Measurements from ENCODE around the gene FAM217B.

The FAM217B gene

GRCh38 chr20:59939052-59939878, 924 bp upstream of the FAM217B start:
- no peak overlapping the region for H3K27ac ChIP-seq (ENCODE audit: low read depth, low read length)
- H3K9ac ChIP-seq (ENCODE audit: low read length), result peak overlapping the region; percentile 41
- peaks cover 7% of the 10 kb centered on the region; the same call in 1 of the 2 replicates for H3K9me3 ChIP-seq (ENCODE audit: control insufficient read depth, insufficient read depth, low read depth, low read length)
- peaks cover 25% of the 10 kb centered on the region for H3K27me3 ChIP-seq (ENCODE audit: control insufficient read depth, insufficient read depth, low read length)
- peaks cover 5% of the 10 kb centered on the region; the same call in 1 of the 2 replicates for H3K4me1 ChIP-seq (ENCODE audit: control insufficient read depth, insufficient read depth, low read length)
- peak overlapping the region; percentile 85 for H3K4me3 ChIP-seq (ENCODE audit: low read depth, low read length)
- peaks cover 19% of the 10 kb centered on the region for H3K36me3 ChIP-seq (ENCODE audit: control insufficient read depth, insufficient read depth, low read length)

GRCh38 chr20:59939879-59940128, 385 bp upstream of the FAM217B start:
- Histone ChIP-seq H3K9me3 (ENCODE audit: control insufficient read depth, insufficient read depth, low read depth, low read length) (peaks cover 7% of the 10 kb centered on the region; the same call in 1 of the 2 replicates), H3K4me3 (ENCODE audit: low read depth, low read length) (peak overlapping the region; percentile 85), H3K27me3 (ENCODE audit: control insufficient read depth, insufficient read depth, low read length) (peaks cover 19% of the 10 kb centered on the region), H3K4me1 (ENCODE audit: control insufficient read depth, insufficient read depth, low read length) (0 out of 2 replicates have a peak, but pooled peaks cover 4% of the 10 kb centered on the region), H3K9ac (ENCODE audit: low read length) (peak overlapping the region; percentile 41), H3K36me3 (ENCODE audit: control insufficient read depth, insufficient read depth, low read length) (peaks cover 24% of the 10 kb centered on the region), H3K27ac (ENCODE audit: low read depth, low read length) (no peak overlapping the region)

- peak overlapping the region; percentile 85 for H3K4me3 ChIP-seq (ENCODE audit: low read depth, low read length)
These were observed 736 bp downstream of the FAM217B start for GRCh38 chr20:59940956-59941294.

GRCh38 chr20:59942245-59942644, 2.1 kb downstream of the FAM217B start:
- peaks cover 7% of the 10 kb centered on the region; the same call in 1 of the 2 replicates for H3K9me3 ChIP-seq (ENCODE audit: control insufficient read depth, insufficient read depth, low read depth, low read length)
- peaks cover 27% of the 10 kb centered on the region for H3K36me3 ChIP-seq (ENCODE audit: control insufficient read depth, insufficient read depth, low read length)
- peaks cover 16% of the 10 kb centered on the region for H3K27me3 ChIP-seq (ENCODE audit: control insufficient read depth, insufficient read depth, low read length)
- no peak overlapping the region for H3K4me3 ChIP-seq (ENCODE audit: low read depth, low read length)
- no peak overlapping the region for H3K27ac ChIP-seq (ENCODE audit: low read depth, low read length)
- H3K9ac ChIP-seq (ENCODE audit: low read length), result no peak overlapping the region
- peaks cover 8% of the 10 kb centered on the region; the same call in 1 of the 2 replicates for H3K4me1 ChIP-seq (ENCODE audit: control insufficient read depth, insufficient read depth, low read length)

More at GRCh38 chr20:59940956-59941294, 736 bp downstream of the FAM217B start:
- Histone ChIP-seq H3K9me3 (ENCODE audit: control insufficient read depth, insufficient read depth, low read depth, low read length) (peaks cover 7% of the 10 kb centered on the region; the same call in 1 of the 2 replicates), H3K27ac (ENCODE audit: low read depth, low read length) (peak overlapping the region; percentile 77), H3K36me3 (ENCODE audit: control insufficient read depth, insufficient read depth, low read length) (peaks cover 27% of the 10 kb centered on the region), H3K4me1 (ENCODE audit: control insufficient read depth, insufficient read depth, low read length) (peaks cover 6% of the 10 kb centered on the region; the same call in 1 of the 2 replicates), H3K27me3 (ENCODE audit: control insufficient read depth, insufficient read depth, low read length) (peaks cover 16% of the 10 kb centered on the region), H3K9ac (ENCODE audit: low read length) (peak overlapping the region; percentile 94)

GRCh38 chr20:59944726-59945125, 4.5 kb downstream of the FAM217B start:
- Histone ChIP-seq H3K4me3 (ENCODE audit: low read depth, low read length) (no peak overlapping the region), H3K4me1 (ENCODE audit: control insufficient read depth, insufficient read depth, low read length) (peaks cover 8% of the 10 kb centered on the region; the same call in 1 of the 2 replicates), H3K9me3 (ENCODE audit: control insufficient read depth, insufficient read depth, low read depth, low read length) (no peaks in the 10 kb centered on the region), H3K27me3 (ENCODE audit: control insufficient read depth, insufficient read depth, low read length) (no peaks in the 10 kb centered on the region), H3K36me3 (ENCODE audit: control insufficient read depth, insufficient read depth, low read length) (peaks cover 27% of the 10 kb centered on the region), H3K27ac (ENCODE audit: low read depth, low read length) (no peak overlapping the region), H3K9ac (ENCODE audit: low read length) (no peak overlapping the region)

- Histone ChIP-seq H3K36me3 (ENCODE audit: control insufficient read depth, insufficient read depth, low read length) (peaks cover 27% of the 10 kb centered on the region), H3K27me3 (ENCODE audit: control insufficient read depth, insufficient read depth, low read length) (no peaks in the 10 kb centered on the region), H3K27ac (ENCODE audit: low read depth, low read length) (0 out of 2 replicates have a peak overlapping the region, but pooled peaks have one; percentile 14), H3K9ac (ENCODE audit: low read length) (no peak overlapping the region), H3K4me1 (ENCODE audit: control insufficient read depth, insufficient read depth, low read length) (peaks cover 8% of the 10 kb centered on the region; the same call in 1 of the 2 replicates), H3K4me3 (ENCODE audit: low read depth, low read length) (no peak overlapping the region), H3K9me3 (ENCODE audit: control insufficient read depth, insufficient read depth, low read depth, low read length) (no peaks in the 10 kb centered on the region)
These were observed 5.0 kb downstream of the FAM217B start for GRCh38 chr20:59945175-59945574.

- no peak overlapping the region for H3K9ac ChIP-seq (ENCODE audit: low read length)
- no peak overlapping the region for H3K4me3 ChIP-seq (ENCODE audit: low read depth, low read length)
- H3K4me1 ChIP-seq (ENCODE audit: control insufficient read depth, insufficient read depth, low read length), result peaks cover 8% of the 10 kb centered on the region; the same call in 1 of the 2 replicates
- H3K27me3 ChIP-seq (ENCODE audit: control insufficient read depth, insufficient read depth, low read length), result no peaks in the 10 kb centered on the region
- 0 out of 2 replicates have a peak overlapping the region, but pooled peaks have one; percentile 14 for H3K27ac ChIP-seq (ENCODE audit: low read depth, low read length)
- no peaks in the 10 kb centered on the region for H3K9me3 ChIP-seq (ENCODE audit: control insufficient read depth, insufficient read depth, low read depth, low read length)
- peaks cover 27% of the 10 kb centered on the region for H3K36me3 ChIP-seq (ENCODE audit: control insufficient read depth, insufficient read depth, low read length)
These were observed 5.5 kb downstream of the FAM217B start for GRCh38 chr20:59945731-59946130.

GRCh38 chr20:59947376-59947775, 7.2 kb downstream of the FAM217B start:
- H3K36me3 ChIP-seq (ENCODE audit: control insufficient read depth, insufficient read depth, low read length), result peaks cover 25% of the 10 kb centered on the region
- H3K27me3 ChIP-seq (ENCODE audit: control insufficient read depth, insufficient read depth, low read length), result no peaks in the 10 kb centered on the region
- H3K4me1 ChIP-seq (ENCODE audit: control insufficient read depth, insufficient read depth, low read length), result peaks cover 4% of the 10 kb centered on the region; the same call in 1 of the 2 replicates
- H3K9me3 ChIP-seq (ENCODE audit: control insufficient read depth, insufficient read depth, low read depth, low read length), result no peaks in the 10 kb centered on the region
- no peak overlapping the region for H3K9ac ChIP-seq (ENCODE audit: low read length)
- H3K27ac ChIP-seq (ENCODE audit: low read depth, low read length), result no peak overlapping the region
- no peak overlapping the region for H3K4me3 ChIP-seq (ENCODE audit: low read depth, low read length)

GRCh38 chr20:59948212-59948611, 8.0 kb downstream of the FAM217B start:
- Histone ChIP-seq H3K4me3 (ENCODE audit: low read depth, low read length) (no peak overlapping the region), H3K27ac (ENCODE audit: low read depth, low read length) (no peak overlapping the region), H3K27me3 (ENCODE audit: control insufficient read depth, insufficient read depth, low read length) (no peaks in the 10 kb centered on the region), H3K9ac (ENCODE audit: low read length) (no peak overlapping the region), H3K36me3 (ENCODE audit: control insufficient read depth, insufficient read depth, low read length) (peaks cover 17% of the 10 kb centered on the region), H3K4me1 (ENCODE audit: control insufficient read depth, insufficient read depth, low read length) (peaks cover 4% of the 10 kb centered on the region; the same call in 1 of the 2 replicates), H3K9me3 (ENCODE audit: control insufficient read depth, insufficient read depth, low read depth, low read length) (no peaks in the 10 kb centered on the region)

- H3K9ac ChIP-seq (ENCODE audit: low read length), result no peak overlapping the region
- H3K27me3 ChIP-seq (ENCODE audit: control insufficient read depth, insufficient read depth, low read length), result no peaks in the 10 kb centered on the region
- no peak overlapping the region for H3K27ac ChIP-seq (ENCODE audit: low read depth, low read length)
These were observed 8.9 kb downstream of the FAM217B start for GRCh38 chr20:59948828-59949720.

More at GRCh38 chr20:59948828-59949720, 8.9 kb downstream of the FAM217B start:
- Histone ChIP-seq H3K4me1 (ENCODE audit: control insufficient read depth, insufficient read depth, low read length) (peaks cover 4% of the 10 kb centered on the region; the same call in 1 of the 2 replicates), H3K9me3 (ENCODE audit: control insufficient read depth, insufficient read depth, low read depth, low read length) (no peaks in the 10 kb centered on the region), H3K4me3 (ENCODE audit: low read depth, low read length) (no peak overlapping the region), H3K36me3 (ENCODE audit: control insufficient read depth, insufficient read depth, low read length) (peaks cover 10% of the 10 kb centered on the region)
